ENCODE measurements around the gene EFEMP2. TPM values are rescaled to one million over a fixed set of nuclear protein-coding genes. Genes with fewer than 3 reads are reported as not detected.

The EFEMP2 gene
- total and polyA plus RNA-seq, 2 experiments from 2014 or later = 7.4 to 9.4 TPM

GRCh38 chr11:65851811-65852507 lies 20.6 kb downstream of the EFEMP2 start:
- H3K9me3 Mint-ChIP-seq = peaks cover 12% of the 10 kb centered on the region
- DNase-seq (ENCODE audit: low spot score) (no peak), ATAC-seq (peak; percentile 0; the same call in 2 of the 3 replicates)
- H3K27me3 Mint-ChIP-seq (ENCODE audit: insufficient read depth, low read depth, poor library complexity) = peaks cover 59% of the 10 kb centered on the region
- Histone ChIP-seq H2AFZ (no peak overlapping the region), H3K9me2 (ENCODE audit: insufficient read depth) (no peaks in the 10 kb centered on the region), H3K27me3 (ENCODE audit: insufficient read depth) (no peaks in the 10 kb centered on the region), H4K20me1 (replicated peaks; ENCODE audit: insufficient read depth) (peaks cover 33% of the 10 kb centered on the region), H3K79me2 (replicated peaks; ENCODE audit: insufficient read depth) (peaks cover 33% of the 10 kb centered on the region), H3K4me2 (no peak overlapping the region), H3K4me1 (ENCODE audit: insufficient read depth) (peaks cover 3% of the 10 kb centered on the region), H3K27ac (ENCODE audit: low read depth) (peak overlapping the region; percentile 32; the same call in 1 of the 2 replicates), H3F3A (replicated peaks; ENCODE audit: low read depth) (peaks cover 57% of the 10 kb centered on the region), H3K36me3 (ENCODE audit: insufficient read depth) (peaks cover 28% of the 10 kb centered on the region), H3K4me3 (no peak overlapping the region)
- no peak for TF ChIP-seq ZNF331 (CRISPR knock-in tag; IDR thresholded peaks at IDR 0.05; ENCODE audit: low read depth)
- TF ChIP-seq JUNB (IDR thresholded peaks at IDR 0.05; ENCODE audit: unreplicated experiment) = no peak
- TF ChIP-seq ETS1 (IDR thresholded peaks at IDR 0.05) = no peak
- peak; percentile 32 for TF ChIP-seq POLR2AphosphoS5 (IDR thresholded peaks at IDR 0.05; ENCODE audit: low read depth)
- TF ChIP-seq NANOG (IDR thresholded peaks at IDR 0.05; ENCODE audit: borderline replicate concordance) = no peak
- TF ChIP-seq CREB1 (CRISPR knock-in tag; IDR thresholded peaks at IDR 0.05; ENCODE audit: low read depth) = no peak
- peaks cover 27% of the 10 kb centered on the region for H3K4me1 Mint-ChIP-seq
- H3K27ac Mint-ChIP-seq = no peak overlapping the region
- peak overlapping the region; percentile 1; the same call in 1 of the 3 replicates for H3K4me3 Mint-ChIP-seq
- peaks cover 64% of the 10 kb centered on the region for H3K36me3 Mint-ChIP-seq (ENCODE audit: low read depth)

- Mint-ChIP-seq H3K9me3 (peaks cover 12% of the 10 kb centered on the region), H3K27ac (no peak overlapping the region), H3K4me1 (peaks cover 20% of the 10 kb centered on the region), H3K4me3 (peak overlapping the region; percentile 1; the same call in 1 of the 3 replicates), H3K36me3 (ENCODE audit: low read depth) (peaks cover 55% of the 10 kb centered on the region), H3K27me3 (ENCODE audit: insufficient read depth, low read depth, poor library complexity) (peaks cover 53% of the 10 kb centered on the region)
- H3K9me2 ChIP-seq (ENCODE audit: insufficient read depth) = no peaks in the 10 kb centered on the region
- H3K4me1 ChIP-seq (ENCODE audit: insufficient read depth) = no peaks in the 10 kb centered on the region; the same call in 1 of the 2 replicates
- no peak overlapping the region for H3K4me3 ChIP-seq
- ATAC-seq = peak; percentile 49
- H3K36me3 ChIP-seq (ENCODE audit: insufficient read depth) = peaks cover 28% of the 10 kb centered on the region
- H3F3A ChIP-seq (replicated peaks; ENCODE audit: low read depth) = peaks cover 49% of the 10 kb centered on the region
- no peak overlapping the region for H3K4me2 ChIP-seq
- no peak overlapping the region for H2AFZ ChIP-seq
- DNase-seq (ENCODE audit: low spot score) = peak; percentile 90
- H3K27ac ChIP-seq (ENCODE audit: low read depth) = no peak overlapping the region
- H4K20me1 ChIP-seq (replicated peaks; ENCODE audit: insufficient read depth) = peaks cover 26% of the 10 kb centered on the region
- no peaks in the 10 kb centered on the region for H3K27me3 ChIP-seq (ENCODE audit: insufficient read depth)
- peaks cover 25% of the 10 kb centered on the region for H3K79me2 ChIP-seq (replicated peaks; ENCODE audit: insufficient read depth)
- TF ChIP-seq REST (IDR thresholded peaks at IDR 0.05; ENCODE audit: unreplicated experiment) (no peak), EZH2phosphoT487 (IDR thresholded peaks at IDR 0.05; ENCODE audit: unreplicated experiment) (no peak), ZNF331 (CRISPR knock-in tag; IDR thresholded peaks at IDR 0.05; ENCODE audit: low read depth) (no peak), STAT1 (IDR thresholded peaks at IDR 0.05; ENCODE audit: unreplicated experiment) (no peak), POLR2AphosphoS5 (IDR thresholded peaks at IDR 0.05; ENCODE audit: low read depth) (no peak; the same call in none of the 2 replicates), EZH2 (IDR thresholded peaks at IDR 0.05; ENCODE audit: low read depth, unreplicated experiment) (no peak), CTCF (conservative IDR thresholded peaks at IDR 0.05; ENCODE audit: low read depth in 2 of 2) (peak; percentile 82 to 92)
Observed at GRCh38 chr11:65851083-65851579, 21.5 kb downstream of the EFEMP2 start.

Measured in GM23338 (cell line).